Amniotic epithelial cell (primary cell): ENCODE measurements around the gene RHCG.

Experiments
- DNase-seq: peaks from one replicate; pipeline ENCODE4 v3.0.0-alpha.2; 2010; ENCODE audit warnings: low read depth

RHCG gene

GRCh38 chr15:89444241-89445225 is 51.9 kb downstream of the RHCG start:
- DNase-seq = no peak

- DNase-seq = no peak
Measured at GRCh38 chr15:89443581-89443980, 52.8 kb downstream of the RHCG start.

- DNase-seq = peak; percentile 24
Measured at GRCh38 chr15:89442671-89443307, 53.6 kb downstream of the RHCG start.

GRCh38 chr15:89442155-89442554 is 54.2 kb downstream of the RHCG start:
- DNase-seq = no peak

GRCh38 chr15:89441295-89441812 is 55.0 kb downstream of the RHCG start:
- no peak for DNase-seq

- no peak for DNase-seq
Measured at GRCh38 chr15:89439764-89440163, 56.6 kb downstream of the RHCG start.

- no peak for DNase-seq
Measured at GRCh38 chr15:89436560-89437311, 59.6 kb downstream of the RHCG start.

GRCh38 chr15:89435362-89435761 is 61.0 kb downstream of the RHCG start:
- no peak for DNase-seq

GRCh38 chr15:89433686-89434085 is 62.7 kb downstream of the RHCG start:
- DNase-seq = no peak

- DNase-seq = peak; percentile 37
Measured at GRCh38 chr15:89430530-89431341, 65.6 kb downstream of the RHCG start.

- DNase-seq = no peak
Measured at GRCh38 chr15:89429986-89430385, 66.4 kb downstream of the RHCG start.

- DNase-seq = peak; percentile 7
Measured at GRCh38 chr15:89429023-89429422, 67.4 kb downstream of the RHCG start.

GRCh38 chr15:89428246-89428645 is 68.1 kb downstream of the RHCG start:
- no peak for DNase-seq

- DNase-seq = no peak
Measured at GRCh38 chr15:89426500-89426899, 69.9 kb downstream of the RHCG start.

GRCh38 chr15:89423981-89424380 is 72.4 kb downstream of the RHCG start:
- DNase-seq = no peak
